AG09319 (cell line): ENCODE measurements around the gene ANGPTL7.
A peak's percentile ranks its signal among the peaks of the same experiment; 100 is the strongest.
"Not testable (repeated sequence)": the region's sequence is repeated elsewhere in the genome, so short reads cannot be mapped to it uniquely, and the experiment has no call there.

Experiments
- DNase-seq: peaks from one replicate; pipeline ENCODE4 v3.0.0-alpha.2; 2010; ENCODE audit warnings: low read depth; ENCODE audit errors: extremely low read depth
- CTCF ChIP-seq: IDR thresholded peaks from 2 replicates; pipeline ENCODE4 v1.5.1; 2011; ENCODE audit warnings: low read depth, mild to moderate bottlenecking, inconsistent platforms, low read length, moderate library complexity

The ANGPTL7 gene

GRCh38 chr1:11179125-11179524 lies 10.0 kb upstream of the ANGPTL7 start:
- DNase-seq: no peak

GRCh38 chr1:11179749-11180148 lies 9.4 kb upstream of the ANGPTL7 start:
- not testable (repeated sequence) for DNase-seq

More at GRCh38 chr1:11179125-11179524, 10.0 kb upstream of the ANGPTL7 start:
- no peak for TF ChIP-seq CTCF

- no peak for TF ChIP-seq CTCF
- DNase-seq: peak; percentile 27
Observed at GRCh38 chr1:11180342-11180744, 8.8 kb upstream of the ANGPTL7 start.

- no peak for TF ChIP-seq CTCF
- no peak for DNase-seq
Observed at GRCh38 chr1:11182884-11183283, 6.3 kb upstream of the ANGPTL7 start.

GRCh38 chr1:11184973-11185372 lies 4.2 kb upstream of the ANGPTL7 start:
- no peak for DNase-seq
- TF ChIP-seq CTCF: no peak

- no peak for DNase-seq
- no peak for TF ChIP-seq CTCF
Observed at GRCh38 chr1:11187000-11187399, 2.2 kb upstream of the ANGPTL7 start.

- no peak for DNase-seq
- no peak for TF ChIP-seq CTCF
Observed at GRCh38 chr1:11187494-11187893, 1.7 kb upstream of the ANGPTL7 start.

GRCh38 chr1:11187931-11188330 lies 1.2 kb upstream of the ANGPTL7 start:
- no peak for TF ChIP-seq CTCF
- DNase-seq: no peak
